ENCODE data around the gene ESRRB. TPM values are rescaled to one million over a fixed set of nuclear protein-coding genes. Genes with fewer than 3 reads are reported as not detected.
A peak's percentile ranks its signal among the peaks of the same experiment; 100 is the strongest.

Gene ESRRB
- total RNA-seq, 1 experiment from 2014 or later: 1.6 TPM

DNA sequence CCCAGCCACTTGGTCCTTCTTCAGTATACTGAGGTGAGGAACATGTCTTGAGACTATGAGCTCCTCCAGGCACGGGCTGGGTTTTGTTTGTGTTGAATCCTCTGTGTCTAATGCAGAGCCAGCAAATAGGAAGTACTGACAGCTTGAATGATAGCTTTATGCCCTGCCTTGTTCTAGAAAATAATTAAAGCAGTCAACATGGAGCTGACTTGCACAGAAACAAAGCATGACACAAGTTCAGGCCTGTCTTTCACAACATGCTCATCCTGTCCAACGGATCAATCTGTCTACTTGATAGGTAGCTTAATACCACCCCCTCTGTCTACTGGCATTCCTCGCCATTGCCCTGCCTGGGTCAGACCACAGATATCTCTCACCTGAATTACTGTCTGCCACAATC lies 140.9 kb downstream of the ESRRB start (continued):
- TF ChIP-seq, protein P1, sequence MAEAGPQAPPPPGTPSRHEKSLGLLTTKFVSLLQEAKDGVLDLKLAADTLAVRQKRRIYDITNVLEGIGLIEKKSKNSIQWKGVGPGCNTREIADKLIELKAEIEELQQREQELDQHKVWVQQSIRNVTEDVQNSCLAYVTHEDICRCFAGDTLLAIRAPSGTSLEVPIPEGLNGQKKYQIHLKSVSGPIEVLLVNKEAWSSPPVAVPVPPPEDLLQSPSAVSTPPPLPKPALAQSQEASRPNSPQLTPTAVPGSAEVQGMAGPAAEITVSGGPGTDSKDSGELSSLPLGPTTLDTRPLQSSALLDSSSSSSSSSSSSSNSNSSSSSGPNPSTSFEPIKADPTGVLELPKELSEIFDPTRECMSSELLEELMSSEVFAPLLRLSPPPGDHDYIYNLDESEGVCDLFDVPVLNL (CRISPR knock-in tag; IDR thresholded peaks at IDR 0.05; ENCODE audit: borderline replicate concordance, low read depth): no peak

DNA sequence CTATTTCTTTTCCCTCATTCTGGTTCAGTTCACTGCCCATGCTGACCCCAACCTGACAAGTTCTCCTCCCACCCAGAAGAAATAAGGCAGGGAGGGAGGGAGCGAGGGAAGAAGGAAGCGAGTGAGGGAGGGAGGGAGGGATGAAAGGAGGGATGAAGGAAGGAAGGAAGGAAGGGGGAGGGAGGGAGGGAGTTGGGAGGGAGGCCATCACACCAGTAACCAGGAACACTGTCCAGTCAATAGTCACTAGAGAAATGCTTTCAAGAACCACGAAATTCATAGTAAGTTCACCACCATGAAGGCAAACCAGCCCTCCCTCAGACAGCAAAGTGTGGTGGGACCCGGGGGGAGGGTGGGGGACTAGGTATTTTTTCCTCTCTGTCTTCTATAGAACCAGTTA lies 142.4 kb downstream of the ESRRB start:
- H3K27ac Mint-ChIP-seq: no peak overlapping the region
- no peak for ATAC-seq
- peaks cover 16% of the 10 kb centered on the region for H3K9me3 Mint-ChIP-seq
- ChIA-PET POLR2A (no interaction called here), CTCF (no interaction called here)
- H3K4me1 Mint-ChIP-seq: no peaks in the 10 kb centered on the region
- H3K36me3 Mint-ChIP-seq: peaks cover 3% of the 10 kb centered on the region; the same call in 1 of the 2 replicates
- no peaks in the 10 kb centered on the region; the same call in 1 of the 2 replicates for H3K27me3 Mint-ChIP-seq (ENCODE audit: low read depth)
- no peak overlapping the region for H3K4me3 Mint-ChIP-seq
- TF ChIP-seq TEAD1 (CRISPR knock-in tag; IDR thresholded peaks at IDR 0.05) (no peak), ZNF317 (CRISPR knock-in tag; IDR thresholded peaks at IDR 0.05; ENCODE audit: borderline replicate concordance, low read depth) (no peak)
- TF ChIP-seq, protein P2, sequence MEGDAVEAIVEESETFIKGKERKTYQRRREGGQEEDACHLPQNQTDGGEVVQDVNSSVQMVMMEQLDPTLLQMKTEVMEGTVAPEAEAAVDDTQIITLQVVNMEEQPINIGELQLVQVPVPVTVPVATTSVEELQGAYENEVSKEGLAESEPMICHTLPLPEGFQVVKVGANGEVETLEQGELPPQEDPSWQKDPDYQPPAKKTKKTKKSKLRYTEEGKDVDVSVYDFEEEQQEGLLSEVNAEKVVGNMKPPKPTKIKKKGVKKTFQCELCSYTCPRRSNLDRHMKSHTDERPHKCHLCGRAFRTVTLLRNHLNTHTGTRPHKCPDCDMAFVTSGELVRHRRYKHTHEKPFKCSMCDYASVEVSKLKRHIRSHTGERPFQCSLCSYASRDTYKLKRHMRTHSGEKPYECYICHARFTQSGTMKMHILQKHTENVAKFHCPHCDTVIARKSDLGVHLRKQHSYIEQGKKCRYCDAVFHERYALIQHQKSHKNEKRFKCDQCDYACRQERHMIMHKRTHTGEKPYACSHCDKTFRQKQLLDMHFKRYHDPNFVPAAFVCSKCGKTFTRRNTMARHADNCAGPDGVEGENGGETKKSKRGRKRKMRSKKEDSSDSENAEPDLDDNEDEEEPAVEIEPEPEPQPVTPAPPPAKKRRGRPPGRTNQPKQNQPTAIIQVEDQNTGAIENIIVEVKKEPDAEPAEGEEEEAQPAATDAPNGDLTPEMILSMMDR (IDR thresholded peaks at IDR 0.05): no peak
- no peak for DNase-seq (ENCODE audit: low spot score)

DNA sequence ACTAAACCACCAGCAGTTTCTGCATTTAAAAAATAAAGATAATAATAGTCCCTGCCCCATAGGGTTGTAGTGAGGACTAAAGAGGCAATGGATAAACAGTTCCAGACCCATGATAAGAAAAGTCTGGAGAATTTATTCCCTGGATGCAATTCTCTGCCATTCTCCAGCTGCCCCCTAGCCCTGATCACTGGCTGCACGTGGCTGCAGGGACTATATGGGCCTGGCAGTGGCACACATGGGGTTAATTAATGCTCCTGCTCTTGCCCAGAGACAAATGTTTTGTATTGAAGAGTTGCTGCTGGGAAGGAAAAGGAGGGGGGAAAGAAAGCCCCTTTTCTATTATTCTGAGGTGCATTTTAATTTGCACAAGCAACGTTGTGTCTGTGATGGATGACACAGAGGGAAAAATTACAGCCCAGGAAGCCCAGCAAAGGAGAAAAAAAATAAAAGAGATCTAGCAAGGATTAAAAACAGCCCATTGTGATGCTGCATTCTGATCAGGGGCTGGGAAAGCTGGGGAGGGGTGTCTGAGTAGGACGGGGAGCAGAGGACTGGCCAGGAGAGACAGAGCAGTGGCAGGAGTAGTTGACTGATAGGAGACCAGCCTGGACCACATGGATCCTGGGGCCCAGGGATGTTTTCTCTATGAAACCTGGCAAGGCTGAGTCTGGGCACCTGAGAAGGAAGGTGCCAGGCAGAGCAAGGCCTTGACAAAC lies 149.3 kb downstream of the ESRRB start:
- POLR2A ChIA-PET: interaction anchor here (0.7 kb wide), 1 partner anchor 105 kb away, joined by 6 read pairs; no protein-coding TSS in a partner anchor
- no peak overlapping the region for H3K27ac Mint-ChIP-seq
- ATAC-seq (peak; percentile 50), DNase-seq (ENCODE audit: low spot score) (no peak)
- no peak overlapping the region for H3K4me3 Mint-ChIP-seq
- peaks cover 3% of the 10 kb centered on the region; the same call in 1 of the 2 replicates for H3K36me3 Mint-ChIP-seq
- peaks cover 16% of the 10 kb centered on the region for H3K9me3 Mint-ChIP-seq
- H3K27me3 Mint-ChIP-seq (ENCODE audit: low read depth): no peaks in the 10 kb centered on the region
- H3K4me1 Mint-ChIP-seq: peaks cover 7% of the 10 kb centered on the region; the same call in 1 of the 2 replicates
- CTCF ChIA-PET: interaction anchor here (0.6 kb wide), 3 partner anchors 138 to 173 kb away, joined by 3 read pairs; partner anchors contain the start of gene ESRRB
- TF ChIP-seq, protein P3, sequence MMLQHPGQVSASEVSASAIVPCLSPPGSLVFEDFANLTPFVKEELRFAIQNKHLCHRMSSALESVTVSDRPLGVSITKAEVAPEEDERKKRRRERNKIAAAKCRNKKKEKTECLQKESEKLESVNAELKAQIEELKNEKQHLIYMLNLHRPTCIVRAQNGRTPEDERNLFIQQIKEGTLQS (CRISPR knock-in tag; conservative IDR thresholded peaks at IDR 0.05): no peak
- TF ChIP-seq, protein P4, sequence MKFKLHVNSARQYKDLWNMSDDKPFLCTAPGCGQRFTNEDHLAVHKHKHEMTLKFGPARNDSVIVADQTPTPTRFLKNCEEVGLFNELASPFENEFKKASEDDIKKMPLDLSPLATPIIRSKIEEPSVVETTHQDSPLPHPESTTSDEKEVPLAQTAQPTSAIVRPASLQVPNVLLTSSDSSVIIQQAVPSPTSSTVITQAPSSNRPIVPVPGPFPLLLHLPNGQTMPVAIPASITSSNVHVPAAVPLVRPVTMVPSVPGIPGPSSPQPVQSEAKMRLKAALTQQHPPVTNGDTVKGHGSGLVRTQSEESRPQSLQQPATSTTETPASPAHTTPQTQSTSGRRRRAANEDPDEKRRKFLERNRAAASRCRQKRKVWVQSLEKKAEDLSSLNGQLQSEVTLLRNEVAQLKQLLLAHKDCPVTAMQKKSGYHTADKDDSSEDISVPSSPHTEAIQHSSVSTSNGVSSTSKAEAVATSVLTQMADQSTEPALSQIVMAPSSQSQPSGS (CRISPR knock-in tag; IDR thresholded peaks at IDR 0.05; ENCODE audit: borderline replicate concordance, low read depth): no peak
- TF ChIP-seq, protein P5, sequence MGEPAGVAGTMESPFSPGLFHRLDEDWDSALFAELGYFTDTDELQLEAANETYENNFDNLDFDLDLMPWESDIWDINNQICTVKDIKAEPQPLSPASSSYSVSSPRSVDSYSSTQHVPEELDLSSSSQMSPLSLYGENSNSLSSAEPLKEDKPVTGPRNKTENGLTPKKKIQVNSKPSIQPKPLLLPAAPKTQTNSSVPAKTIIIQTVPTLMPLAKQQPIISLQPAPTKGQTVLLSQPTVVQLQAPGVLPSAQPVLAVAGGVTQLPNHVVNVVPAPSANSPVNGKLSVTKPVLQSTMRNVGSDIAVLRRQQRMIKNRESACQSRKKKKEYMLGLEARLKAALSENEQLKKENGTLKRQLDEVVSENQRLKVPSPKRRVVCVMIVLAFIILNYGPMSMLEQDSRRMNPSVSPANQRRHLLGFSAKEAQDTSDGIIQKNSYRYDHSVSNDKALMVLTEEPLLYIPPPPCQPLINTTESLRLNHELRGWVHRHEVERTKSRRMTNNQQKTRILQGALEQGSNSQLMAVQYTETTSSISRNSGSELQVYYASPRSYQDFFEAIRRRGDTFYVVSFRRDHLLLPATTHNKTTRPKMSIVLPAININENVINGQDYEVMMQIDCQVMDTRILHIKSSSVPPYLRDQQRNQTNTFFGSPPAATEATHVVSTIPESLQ (CRISPR knock-in tag; IDR thresholded peaks at IDR 0.05): no peak
- TF ChIP-seq, protein P6, sequence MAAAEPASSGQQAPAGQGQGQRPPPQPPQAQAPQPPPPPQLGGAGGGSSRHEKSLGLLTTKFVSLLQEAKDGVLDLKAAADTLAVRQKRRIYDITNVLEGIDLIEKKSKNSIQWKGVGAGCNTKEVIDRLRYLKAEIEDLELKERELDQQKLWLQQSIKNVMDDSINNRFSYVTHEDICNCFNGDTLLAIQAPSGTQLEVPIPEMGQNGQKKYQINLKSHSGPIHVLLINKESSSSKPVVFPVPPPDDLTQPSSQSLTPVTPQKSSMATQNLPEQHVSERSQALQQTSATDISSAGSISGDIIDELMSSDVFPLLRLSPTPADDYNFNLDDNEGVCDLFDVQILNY (CRISPR knock-in tag; IDR thresholded peaks at IDR 0.05): no peak
- TF ChIP-seq ZNF138 (CRISPR knock-in tag; conservative IDR thresholded peaks at IDR 0.05) (no peak), SMAD4 (CRISPR knock-in tag; IDR thresholded peaks at IDR 0.05) (no peak), RELA (CRISPR knock-in tag; IDR thresholded peaks at IDR 0.05; ENCODE audit: borderline replicate concordance) (no peak), NR2C2 (CRISPR knock-in tag; IDR thresholded peaks at IDR 0.05) (no peak), CREB1 (CRISPR knock-in tag; IDR thresholded peaks at IDR 0.05) (no peak), ZNF232 (CRISPR knock-in tag; IDR thresholded peaks at IDR 0.05) (no peak), FOXK1 (CRISPR knock-in tag; IDR thresholded peaks at IDR 0.05) (no peak), ZNF423 (CRISPR knock-in tag; IDR thresholded peaks at IDR 0.05) (no peak), CREM (CRISPR knock-in tag; IDR thresholded peaks at IDR 0.05) (no peak)
- TF ChIP-seq, protein P7, sequence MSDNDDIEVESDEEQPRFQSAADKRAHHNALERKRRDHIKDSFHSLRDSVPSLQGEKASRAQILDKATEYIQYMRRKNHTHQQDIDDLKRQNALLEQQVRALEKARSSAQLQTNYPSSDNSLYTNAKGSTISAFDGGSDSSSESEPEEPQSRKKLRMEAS (CRISPR knock-in tag; IDR thresholded peaks at IDR 0.05): no peak
- TF ChIP-seq, protein P8, sequence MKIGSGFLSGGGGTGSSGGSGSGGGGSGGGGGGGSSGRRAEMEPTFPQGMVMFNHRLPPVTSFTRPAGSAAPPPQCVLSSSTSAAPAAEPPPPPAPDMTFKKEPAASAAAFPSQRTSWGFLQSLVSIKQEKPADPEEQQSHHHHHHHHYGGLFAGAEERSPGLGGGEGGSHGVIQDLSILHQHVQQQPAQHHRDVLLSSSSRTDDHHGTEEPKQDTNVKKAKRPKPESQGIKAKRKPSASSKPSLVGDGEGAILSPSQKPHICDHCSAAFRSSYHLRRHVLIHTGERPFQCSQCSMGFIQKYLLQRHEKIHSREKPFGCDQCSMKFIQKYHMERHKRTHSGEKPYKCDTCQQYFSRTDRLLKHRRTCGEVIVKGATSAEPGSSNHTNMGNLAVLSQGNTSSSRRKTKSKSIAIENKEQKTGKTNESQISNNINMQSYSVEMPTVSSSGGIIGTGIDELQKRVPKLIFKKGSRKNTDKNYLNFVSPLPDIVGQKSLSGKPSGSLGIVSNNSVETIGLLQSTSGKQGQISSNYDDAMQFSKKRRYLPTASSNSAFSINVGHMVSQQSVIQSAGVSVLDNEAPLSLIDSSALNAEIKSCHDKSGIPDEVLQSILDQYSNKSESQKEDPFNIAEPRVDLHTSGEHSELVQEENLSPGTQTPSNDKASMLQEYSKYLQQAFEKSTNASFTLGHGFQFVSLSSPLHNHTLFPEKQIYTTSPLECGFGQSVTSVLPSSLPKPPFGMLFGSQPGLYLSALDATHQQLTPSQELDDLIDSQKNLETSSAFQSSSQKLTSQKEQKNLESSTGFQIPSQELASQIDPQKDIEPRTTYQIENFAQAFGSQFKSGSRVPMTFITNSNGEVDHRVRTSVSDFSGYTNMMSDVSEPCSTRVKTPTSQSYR (CRISPR knock-in tag; IDR thresholded peaks at IDR 0.05): no peak
- TF ChIP-seq, protein P9, sequence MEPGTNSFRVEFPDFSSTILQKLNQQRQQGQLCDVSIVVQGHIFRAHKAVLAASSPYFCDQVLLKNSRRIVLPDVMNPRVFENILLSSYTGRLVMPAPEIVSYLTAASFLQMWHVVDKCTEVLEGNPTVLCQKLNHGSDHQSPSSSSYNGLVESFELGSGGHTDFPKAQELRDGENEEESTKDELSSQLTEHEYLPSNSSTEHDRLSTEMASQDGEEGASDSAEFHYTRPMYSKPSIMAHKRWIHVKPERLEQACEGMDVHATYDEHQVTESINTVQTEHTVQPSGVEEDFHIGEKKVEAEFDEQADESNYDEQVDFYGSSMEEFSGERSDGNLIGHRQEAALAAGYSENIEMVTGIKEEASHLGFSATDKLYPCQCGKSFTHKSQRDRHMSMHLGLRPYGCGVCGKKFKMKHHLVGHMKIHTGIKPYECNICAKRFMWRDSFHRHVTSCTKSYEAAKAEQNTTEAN (CRISPR knock-in tag; IDR thresholded peaks at IDR 0.05): no peak

Data from WTC11 (cell line).